Tibial artery (tissue), 4 donors: ENCODE results near the gene AIF1L.
A peak's percentile ranks its signal among the peaks of the same experiment; 100 is the strongest.

Experiments
- DNase-seq, 2 donors: peaks; one replicate each; pipeline ENCODE4 v3.0.0-alpha.2; 2019
- H3K27ac ChIP-seq, 2 donors: fragments of 200-600 bp; sonication (generic) in 1 of 2; 1 replicate in 1 of 2; 2 replicates in 1 of 2; pipeline ENCODE4 v1.5.1; 2018 to 2019; ENCODE audit warnings: mild to moderate bottlenecking in 1 of 2
- H3K27me3 ChIP-seq, 2 donors: fragments of 200-600 bp; sonication (generic) in 1 of 2; one replicate each; pipeline versions ENCODE4 v1.5.1 to v1.6.0; 2016 to 2019
- H3K36me3 ChIP-seq, 3 donors: fragments of 200-600 bp; sonication (generic) in 2 of 3; one replicate each; pipeline ENCODE4 v1.5.1; 2016 to 2019; ENCODE audit warnings: mild to moderate bottlenecking in 2 of 3
- H3K4me1 ChIP-seq, 4 donors: fragments of 200-600 bp; sonication (generic) in 2 of 4; 1 replicate in 3 of 4; 2 replicates in 1 of 4; pipeline ENCODE4 v1.5.1; 2016 to 2019
- H3K4me3 ChIP-seq, 2 donors: fragments of 200-600 bp; sonication (generic) in 1 of 2; 1 replicate in 1 of 2; 2 replicates in 1 of 2; pipeline ENCODE4 v1.5.1; 2018 to 2019; ENCODE audit warnings: mild to moderate bottlenecking in 2 of 2
- H3K9me3 ChIP-seq, 3 donors: fragments of 200-600 bp; sonication (generic) in 1 of 3; one replicate each; pipeline ENCODE4 v1.5.1; 2016 to 2019
- CTCF ChIP-seq, 2 experiments: fragments of 200-600 bp in 1 of 2; fragments of 450-650 bp in 1 of 2; IDR thresholded peaks; one replicate each; pipeline ENCODE4 v1.5.1; 2017 to 2019; ENCODE audit warnings: antibody characterized with exemption in 2 of 2, mild to moderate bottlenecking in 1 of 2, moderate library complexity in 1 of 2
- intact Hi-C: fragments of 100-400 bp; cut with DNase I; formaldehyde crosslinking; loops from one replicate; pipeline ENCODE4 v1.15.0; 2023; ENCODE audit warnings: low total_unique reads

AIF1L gene

GRCh38 chr9:131103535-131103934 lies 7.2 kb downstream of the AIF1L start:
- H3K27me3 ChIP-seq = no peaks in the 10 kb centered on the region
- no peaks in the 10 kb centered on the region for H3K9me3 ChIP-seq
- TF ChIP-seq CTCF (IDR thresholded peaks at IDR 0.05) = no peak
- H3K4me3 ChIP-seq = no peak overlapping the region
- no peak for DNase-seq
- H3K27ac ChIP-seq = peak overlapping the region in 1 of 2 donors; percentile 83
- H3K36me3 ChIP-seq = peaks cover 0 to 12% (median 10%) of the 10 kb centered on the region in 3 donors
- peaks cover 0 to 44% (median 29%) of the 10 kb centered on the region in 4 donors for H3K4me1 ChIP-seq
- intact Hi-C loops = no loop called here

GRCh38 chr9:131104016-131104740 lies 7.8 kb downstream of the AIF1L start:
- Histone ChIP-seq H3K4me3 (no peak overlapping the region), H3K4me1 (peaks cover 0 to 37% (median 23%) of the 10 kb centered on the region in 4 donors), H3K27ac (peak overlapping the region in 1 of 2 donors; percentile 83), H3K9me3 (no peaks in the 10 kb centered on the region), H3K27me3 (no peaks in the 10 kb centered on the region), H3K36me3 (peaks cover 0 to 12% (median 10%) of the 10 kb centered on the region in 3 donors)
- no peak for TF ChIP-seq CTCF (IDR thresholded peaks at IDR 0.05)
- DNase-seq = no peak
- intact Hi-C loops = no loop called here

GRCh38 chr9:131105952-131106351 lies 9.6 kb downstream of the AIF1L start:
- Histone ChIP-seq H3K9me3 (no peaks in the 10 kb centered on the region), H3K27ac (no peak overlapping the region), H3K27me3 (no peaks in the 10 kb centered on the region), H3K4me3 (no peak overlapping the region), H3K4me1 (peaks cover 0 to 21% (median 15%) of the 10 kb centered on the region in 4 donors), H3K36me3 (peaks cover 0 to 12% (median 10%) of the 10 kb centered on the region in 3 donors)
- intact Hi-C loops = no loop called here
- TF ChIP-seq CTCF (IDR thresholded peaks at IDR 0.05) = no peak
- no peak for DNase-seq

- H3K27ac ChIP-seq = peak overlapping the region in 1 of 2 donors; percentile 23
These were observed 11.4 kb downstream of the AIF1L start for GRCh38 chr9:131107760-131108159.

GRCh38 chr9:131111186-131111853 lies 15.0 kb downstream of the AIF1L start:
- DNase-seq = peak in 1 of 2 donors; percentile 55
- Histone ChIP-seq H3K27ac (no peak overlapping the region), H3K4me1 (peaks cover 0 to 4% (median 0%) of the 10 kb centered on the region in 4 donors), H3K36me3 (peaks cover 0 to 23% (median 9%) of the 10 kb centered on the region in 3 donors), H3K4me3 (no peak overlapping the region), H3K9me3 (no peaks in the 10 kb centered on the region), H3K27me3 (no peaks in the 10 kb centered on the region)
- intact Hi-C loops = no loop called here
- TF ChIP-seq CTCF (IDR thresholded peaks at IDR 0.05) = no peak

More at GRCh38 chr9:131107760-131108159, 11.4 kb downstream of the AIF1L start:
- no peak overlapping the region for H3K4me3 ChIP-seq
- H3K36me3 ChIP-seq = peaks cover 0 to 20% (median 12%) of the 10 kb centered on the region in 3 donors
- DNase-seq = no peak
- H3K27me3 ChIP-seq = no peaks in the 10 kb centered on the region
- H3K4me1 ChIP-seq = peaks cover 0 to 6% (median 3%) of the 10 kb centered on the region in 4 donors
- H3K9me3 ChIP-seq = no peaks in the 10 kb centered on the region
- TF ChIP-seq CTCF (IDR thresholded peaks at IDR 0.05) = no peak
- intact Hi-C loops = no loop called here
